Ascending aorta (tissue), 2 donors: Measurements from ENCODE around the gene ENKD1. TPM values are rescaled to one million over a fixed set of nuclear protein-coding genes. Genes with fewer than 3 reads are reported as not detected.
A peak's percentile ranks its signal among the peaks of the same experiment; 100 is the strongest.

Experiments
- DNase-seq, 2 donors: peaks; one replicate each; pipeline ENCODE4 v3.0.0-alpha.2; 2019; ENCODE audit warnings: low spot score in 2 of 2
- H3K27ac ChIP-seq, 2 donors: fragments of 200-600 bp; sonication (generic); one replicate each; pipeline ENCODE4 v1.5.1; 2016 to 2017; ENCODE audit warnings: mild to moderate bottlenecking in 1 of 2
- H3K27me3 ChIP-seq: fragments of 200-600 bp; sonication (generic); one replicate; pipeline ENCODE4 v1.5.1; 2017
- H3K36me3 ChIP-seq, 2 donors: fragments of 200-600 bp; sonication (generic); one replicate each; pipeline ENCODE4 v1.5.1; 2016
- H3K4me1 ChIP-seq, 2 donors: fragments of 200-600 bp; sonication (generic); one replicate each; pipeline ENCODE4 v1.5.1; 2016 to 2017; ENCODE audit warnings: mild to moderate bottlenecking in 1 of 2
- H3K4me3 ChIP-seq, 2 donors: fragments of 200-600 bp; sonication (generic); one replicate each; pipeline ENCODE4 v1.5.1; 2016 to 2017; ENCODE audit warnings: mild to moderate bottlenecking in 1 of 2
- H3K9me3 ChIP-seq, 2 donors: fragments of 200-600 bp; sonication (generic); one replicate each; pipeline ENCODE4 v1.5.1; 2016
- intact Hi-C: fragments of 100-400 bp; cut with DNase I; formaldehyde crosslinking; loops from one replicate; pipeline ENCODE4 v1.15.1; 2023
- total RNA-seq: library from RNA; depleted of rRNA; stranded (reverse); fragments of >200 nt; gene quantifications from one replicate; pipeline ENCODE4 v1.1.0, GENCODE V29; 2016
- TF ChIP-seq, protein P1 (sequence below), 3 experiments: fragments of 200-600 bp in 2 of 3; fragments of 450-650 bp in 1 of 3; sonication (generic) in 2 of 3; IDR thresholded peaks; one replicate each; pipeline ENCODE4 v1.5.1; 2016 to 2019; ENCODE audit warnings: antibody characterized with exemption in 3 of 3, mild to moderate bottlenecking in 1 of 3, moderate library complexity in 1 of 3

Gene ENKD1
- total RNA-seq, 1 donor from 2014 or later, result 42.5 TPM

DNA sequence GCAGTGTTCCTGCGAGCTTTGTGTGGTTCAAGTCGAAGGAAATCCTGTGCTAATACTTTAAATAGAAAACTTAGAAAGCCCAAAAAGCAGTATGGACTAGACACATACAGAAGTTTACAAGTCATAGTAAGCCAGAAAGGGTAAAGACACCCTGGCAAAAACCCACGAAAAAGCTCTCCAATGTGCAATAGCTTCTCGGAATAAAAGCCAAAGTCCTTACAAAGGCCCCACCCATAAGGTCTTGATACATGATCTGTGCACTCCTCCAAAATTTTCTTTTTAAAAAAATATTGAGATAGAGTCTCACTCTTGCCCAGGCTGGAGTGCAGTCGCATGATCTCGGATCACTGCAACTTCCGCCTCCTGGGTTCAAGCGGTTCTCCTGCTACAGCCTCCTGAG, 10.4 kb upstream of the ENKD1 start:
- Histone ChIP-seq H3K27ac (no peak overlapping the region), H3K27me3 (no peaks in the 10 kb centered on the region), H3K9me3 (no peaks in the 10 kb centered on the region), H3K4me1 (no peaks in the 10 kb centered on the region), H3K36me3 (peaks cover 2 to 13% of the 10 kb centered on the region in 2 donors), H3K4me3 (no peak overlapping the region)
- TF ChIP-seq, protein P1, sequence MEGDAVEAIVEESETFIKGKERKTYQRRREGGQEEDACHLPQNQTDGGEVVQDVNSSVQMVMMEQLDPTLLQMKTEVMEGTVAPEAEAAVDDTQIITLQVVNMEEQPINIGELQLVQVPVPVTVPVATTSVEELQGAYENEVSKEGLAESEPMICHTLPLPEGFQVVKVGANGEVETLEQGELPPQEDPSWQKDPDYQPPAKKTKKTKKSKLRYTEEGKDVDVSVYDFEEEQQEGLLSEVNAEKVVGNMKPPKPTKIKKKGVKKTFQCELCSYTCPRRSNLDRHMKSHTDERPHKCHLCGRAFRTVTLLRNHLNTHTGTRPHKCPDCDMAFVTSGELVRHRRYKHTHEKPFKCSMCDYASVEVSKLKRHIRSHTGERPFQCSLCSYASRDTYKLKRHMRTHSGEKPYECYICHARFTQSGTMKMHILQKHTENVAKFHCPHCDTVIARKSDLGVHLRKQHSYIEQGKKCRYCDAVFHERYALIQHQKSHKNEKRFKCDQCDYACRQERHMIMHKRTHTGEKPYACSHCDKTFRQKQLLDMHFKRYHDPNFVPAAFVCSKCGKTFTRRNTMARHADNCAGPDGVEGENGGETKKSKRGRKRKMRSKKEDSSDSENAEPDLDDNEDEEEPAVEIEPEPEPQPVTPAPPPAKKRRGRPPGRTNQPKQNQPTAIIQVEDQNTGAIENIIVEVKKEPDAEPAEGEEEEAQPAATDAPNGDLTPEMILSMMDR (IDR thresholded peaks at IDR 0.05), result no peak
- DNase-seq, result no peak
- intact Hi-C loops, result no loop called here

DNA sequence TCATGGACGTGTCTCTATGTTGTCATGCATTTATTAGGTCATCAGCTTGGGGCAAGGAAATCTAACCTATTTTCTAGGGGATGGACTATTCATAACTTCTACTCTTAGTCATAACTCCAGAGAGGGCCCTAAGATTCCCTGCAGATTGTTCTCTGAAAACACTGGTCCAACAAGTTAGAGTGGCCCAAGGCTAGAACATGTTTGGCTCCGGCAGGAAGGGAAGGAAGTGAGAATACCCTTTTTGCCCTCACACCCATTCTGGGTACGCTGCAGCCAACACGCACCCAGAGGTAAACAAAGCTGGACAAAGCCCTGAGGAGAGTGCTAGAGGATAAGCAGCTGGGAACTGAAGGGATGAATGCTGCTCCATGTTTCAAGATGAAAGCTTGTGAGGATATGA, 10.0 kb upstream of the ENKD1 start:
- Histone ChIP-seq H3K4me3 (no peak overlapping the region), H3K36me3 (peaks cover 2 to 10% of the 10 kb centered on the region in 2 donors), H3K27me3 (no peaks in the 10 kb centered on the region), H3K27ac (no peak overlapping the region), H3K9me3 (no peaks in the 10 kb centered on the region), H3K4me1 (no peaks in the 10 kb centered on the region)
- intact Hi-C loops, result no loop called here
- no peak for DNase-seq
- TF ChIP-seq, protein P1 (IDR thresholded peaks at IDR 0.05), result no peak

DNA sequence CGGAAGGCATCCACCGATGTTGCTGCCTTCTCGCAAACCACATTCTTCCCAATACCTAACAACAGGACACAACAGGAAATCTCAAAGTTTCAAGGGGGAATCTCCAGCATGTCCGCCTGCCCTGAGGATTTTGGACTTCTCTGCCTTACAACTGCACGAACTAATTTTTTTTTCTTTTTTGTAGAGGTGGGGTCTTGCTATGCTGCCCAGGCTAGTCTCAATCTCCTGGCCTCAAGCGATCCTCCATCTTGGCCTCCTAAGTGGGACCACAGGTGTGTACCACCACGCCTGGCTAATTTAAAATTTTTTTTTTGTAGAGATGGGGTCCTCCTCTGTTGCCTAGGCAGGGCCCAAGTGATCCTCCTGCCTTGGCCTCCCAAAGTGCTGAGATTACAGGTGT, 9.4 kb upstream of the ENKD1 start:
- no peak for DNase-seq
- Histone ChIP-seq H3K9me3 (no peaks in the 10 kb centered on the region), H3K36me3 (peaks cover 2 to 10% of the 10 kb centered on the region in 2 donors), H3K4me3 (no peak overlapping the region), H3K27ac (no peak overlapping the region), H3K4me1 (no peaks in the 10 kb centered on the region), H3K27me3 (no peaks in the 10 kb centered on the region)
- intact Hi-C loops, result no loop called here
- TF ChIP-seq, protein P1 (IDR thresholded peaks at IDR 0.05), result no peak

DNA sequence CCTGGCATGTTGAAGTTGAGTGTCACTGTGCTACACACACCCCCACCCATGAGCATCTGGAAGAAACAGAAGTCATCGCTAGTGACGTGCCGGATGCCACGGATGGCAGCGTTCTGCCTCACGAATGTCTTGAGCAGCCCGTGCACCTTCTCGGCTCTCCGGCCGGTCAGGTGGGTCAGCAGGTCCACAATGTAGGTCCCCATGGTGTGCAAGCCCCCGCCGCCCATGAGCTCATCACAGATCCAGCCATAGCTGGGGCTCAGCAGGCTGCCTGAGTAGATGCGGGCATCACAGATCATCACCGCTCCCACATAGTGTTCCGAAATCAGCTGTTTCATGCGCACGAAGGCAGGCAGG, 9.0 kb upstream of the ENKD1 start:
- Histone ChIP-seq H3K27ac (no peak overlapping the region), H3K36me3 (peaks cover 2 to 7% of the 10 kb centered on the region in 2 donors), H3K4me3 (no peak overlapping the region), H3K9me3 (no peaks in the 10 kb centered on the region), H3K27me3 (no peaks in the 10 kb centered on the region), H3K4me1 (no peaks in the 10 kb centered on the region)
- intact Hi-C loops, result no loop called here
- DNase-seq, result no peak
- TF ChIP-seq, protein P1 (IDR thresholded peaks at IDR 0.05), result no peak

DNA sequence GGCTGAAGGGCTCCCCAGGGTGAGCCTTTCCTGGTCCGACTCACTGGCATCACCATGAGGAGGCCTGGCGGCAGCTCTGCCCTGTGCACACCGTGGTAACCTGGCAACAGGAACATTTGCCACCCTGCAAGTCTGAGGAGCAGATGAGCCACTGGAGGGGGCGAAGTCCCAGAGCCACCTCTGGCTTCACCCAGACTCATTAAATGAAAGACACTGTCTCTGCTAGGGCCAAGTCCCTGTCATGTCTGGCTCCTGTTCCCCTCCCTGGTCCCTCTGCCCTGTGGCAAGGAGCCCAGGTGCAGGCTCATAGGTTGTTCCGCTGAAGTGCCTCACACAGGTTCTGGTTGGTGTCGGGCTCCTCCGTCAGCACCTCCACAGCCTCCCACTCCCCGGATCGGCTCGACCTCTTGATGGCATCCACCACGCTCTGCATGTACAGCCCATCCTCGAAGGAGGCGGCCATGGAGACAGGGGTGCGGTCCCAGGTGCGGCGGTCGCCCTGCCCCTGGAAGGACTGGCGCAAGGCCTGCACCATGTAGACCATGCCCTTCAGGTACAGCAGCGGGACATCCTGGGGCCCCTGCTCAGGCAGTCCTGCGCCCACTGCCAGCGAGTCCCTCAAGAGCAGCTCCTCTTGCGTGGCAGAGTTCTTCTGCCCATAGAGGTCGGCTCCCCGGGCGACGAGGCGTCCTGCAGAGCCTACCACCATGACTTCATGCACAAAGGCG, 8.5 kb upstream of the ENKD1 start:
- intact Hi-C loops, result no loop called here

More for the DNA sequence above, 8.5 kb upstream of the ENKD1 start:
- H3K4me1 ChIP-seq, result no peaks in the 10 kb centered on the region
- peak overlapping the region in 1 of 2 donors; percentile 82 for H3K27ac ChIP-seq
- DNase-seq, result no peak
- no peaks in the 10 kb centered on the region for H3K9me3 ChIP-seq
- H3K4me3 ChIP-seq, result no peak overlapping the region
- H3K27me3 ChIP-seq, result no peaks in the 10 kb centered on the region
- H3K36me3 ChIP-seq, result peaks cover 1 to 2% of the 10 kb centered on the region in 2 donors
- TF ChIP-seq, protein P1 (IDR thresholded peaks at IDR 0.05), result no peak
